T-helper 1 cell treated with Interleukin-12 subunit alpha and Interleukin-12 subunit beta and Interleukin-4 antibody, amounts not matched to agents 30 ng/mL and 1 ng/mL, for 36 hours (primary cell): ENCODE results near the gene XIRP1. TPM values are rescaled to one million over a fixed set of nuclear protein-coding genes. Genes with fewer than 3 reads are reported as not detected.

Experiments used
- total RNA-seq: library from RNA; stranded (reverse); gene quantifications from 2 replicates; pipeline ENCODE4 v1.2.3, GENCODE V29; 2022

Gene XIRP1
- total RNA-seq, 1 donor from 2014 or later, result 0.25 TPM

Other genes starting within 250 kb of the XIRP1 start
- 0.07 and 0.12 TPM in 2 replicates for gene SCN11A, start 140.7 kb downstream of the XIRP1 start, total RNA-seq
- 43.0 and 46.4 TPM in 2 replicates for gene WDR48, start 140.6 kb downstream of the XIRP1 start, total RNA-seq
- gene GORASP1, start 85.0 kb downstream of the XIRP1 start, total RNA-seq, result 46.4 and 49.0 TPM in 2 replicates
- gene TTC21A, start 84.9 kb downstream of the XIRP1 start, total RNA-seq, result 5.1 and 6.1 TPM in 2 replicates
- 22.0 and 23.4 TPM in 2 replicates for gene CSRNP1, start 39.0 kb downstream of the XIRP1 start, total RNA-seq
- gene CX3CR1, start 87.4 kb upstream of the XIRP1 start, total RNA-seq, result 8.5 and 12.4 TPM in 2 replicates
- 11.3 and 12.8 TPM in 2 replicates for gene CCR8, start 137.1 kb upstream of the XIRP1 start, total RNA-seq
- gene SLC25A38, start 190.8 kb upstream of the XIRP1 start, total RNA-seq, result 33.1 and 34.5 TPM in 2 replicates
- 1,413 and 1,431 TPM in 2 replicates for gene RPSA, start 214.1 kb upstream of the XIRP1 start, total RNA-seq